ENCODE results near the gene VPS26B. TPM values are rescaled to one million over a fixed set of nuclear protein-coding genes. Genes with fewer than 3 reads are reported as not detected.
A peak's percentile ranks its signal among the peaks of the same experiment; 100 is the strongest.
"Not testable (repeated sequence)": the region's sequence is repeated elsewhere in the genome, so short reads cannot be mapped to it uniquely, and the experiment has no call there.

The VPS26B gene
- polyA plus RNA-seq, 3 donors = 48.9 to 61.2 (median 59.8) TPM

- DNase-seq = peak; percentile 69
Observed at GRCh38 chr11:134275534-134276395, 51.3 kb downstream of the VPS26B start, which contains the start of gene GLB1L3. TSS of gene GLB1L3 (plus strand) at chr11:134276379. CDS start at chr11:134276741, 362 bp downstream.

- no peak for DNase-seq
Observed at GRCh38 chr11:134276396-134277182, 52.1 kb downstream of the VPS26B start.

- DNase-seq = no peak
Observed at GRCh38 chr11:134277183-134278001, 52.9 kb downstream of the VPS26B start.

GRCh38 chr11:134278356-134278755 is 53.9 kb downstream of the VPS26B start:
- no peak for DNase-seq

- DNase-seq = not testable (repeated sequence)
Observed at GRCh38 chr11:134281635-134282034, 57.2 kb downstream of the VPS26B start.

- DNase-seq = no peak
Observed at GRCh38 chr11:134282121-134283045, 57.9 kb downstream of the VPS26B start.

- no peak for DNase-seq
Observed at GRCh38 chr11:134283461-134284230, 59.2 kb downstream of the VPS26B start.

- not testable (repeated sequence) for DNase-seq
Observed at GRCh38 chr11:134284349-134284748, 59.9 kb downstream of the VPS26B start.

- DNase-seq = no peak
Observed at GRCh38 chr11:134287561-134287960, 63.1 kb downstream of the VPS26B start.

- DNase-seq = no peak
Observed at GRCh38 chr11:134288486-134288885, 64.0 kb downstream of the VPS26B start.

- no peak for DNase-seq
Observed at GRCh38 chr11:134289167-134289566, 64.7 kb downstream of the VPS26B start.

GRCh38 chr11:134289789-134290188 is 65.3 kb downstream of the VPS26B start:
- no peak for DNase-seq

GRCh38 chr11:134290646-134291045 is 66.2 kb downstream of the VPS26B start:
- no peak for DNase-seq

GRCh38 chr11:134291196-134291595 is 66.7 kb downstream of the VPS26B start:
- DNase-seq = no peak

GRCh38 chr11:134292661-134293060 is 68.2 kb downstream of the VPS26B start:
- DNase-seq = no peak

- no peak for DNase-seq
Observed at GRCh38 chr11:134293119-134294113, 68.9 kb downstream of the VPS26B start.

- no peak for DNase-seq
Observed at GRCh38 chr11:134294664-134295063, 70.2 kb downstream of the VPS26B start.
